CD8-positive, alpha-beta memory T cell (primary cell): ENCODE measurements around the gene WDR45B. TPM values are rescaled to one million over a fixed set of nuclear protein-coding genes. Genes with fewer than 3 reads are reported as not detected.

Source experiments
- CTCF ChIA-PET: fragments of 350-600 bp; sonication (Branson Sonifier 250); formaldehyde crosslinking; loops from one replicate; lab custom pipeline; 2021; ENCODE audit warnings: antibody characterized with exemption; lab: Charles Lee
- POLR2A ChIA-PET: fragments of 350-600 bp; sonication (Branson Sonifier 250); formaldehyde crosslinking; loops from one replicate; lab custom pipeline; 2021; ENCODE audit warnings: antibody characterized with exemption; lab: Charles Lee
- DNase-seq, 5 donors: peaks; one replicate each; pipeline versions ENCODE4 v3.0.0 to v3.0.0-alpha.2; 2020 to 2022; ENCODE audit warnings: mixed read lengths in 1 of 5
- H3K27ac ChIP-seq: one replicate; pipeline ENCODE4 v1.7.0; 2013; ENCODE audit warnings: low read depth, mild to moderate bottlenecking, low read length, moderate library complexity
- H3K27me3 ChIP-seq: 2 replicates; pipeline ENCODE4 v1.7.0; 2013; ENCODE audit warnings: low read length, mild to moderate bottlenecking; ENCODE audit not compliant: insufficient read depth, poor library complexity, severe bottlenecking
- H3K36me3 ChIP-seq: 2 replicates; pipeline ENCODE4 v1.7.0; 2013; ENCODE audit warnings: mild to moderate bottlenecking, low read length, moderate library complexity; ENCODE audit not compliant: insufficient read depth
- H3K4me1 ChIP-seq: 2 replicates; pipeline ENCODE4 v1.7.0; 2013; ENCODE audit warnings: mild to moderate bottlenecking, low read length, moderate library complexity; ENCODE audit not compliant: insufficient read depth
- H3K4me3 ChIP-seq: 2 replicates; pipeline ENCODE4 v1.7.0; 2013; ENCODE audit warnings: mild to moderate bottlenecking, low read length
- H3K9me3 ChIP-seq: 2 replicates; pipeline ENCODE4 v1.7.0; 2013; ENCODE audit warnings: mild to moderate bottlenecking, low read length
- H3K27ac Mint-ChIP-seq, 8 donors: one replicate each; pipeline ENCODE4 v1.8.0; 2020 to 2021; ENCODE audit warnings: mixed read lengths in 8 of 8, mild to moderate bottlenecking in 6 of 8, inconsistent platforms in 3 of 8, moderate library complexity in 3 of 8
- H3K27me3 Mint-ChIP-seq, 2 donors: one replicate each; pipeline ENCODE4 v1.8.0; 2020 to 2021; ENCODE audit warnings: mixed read lengths in 2 of 2, mild to moderate bottlenecking in 1 of 2, moderate library complexity in 1 of 2
- H3K36me3 Mint-ChIP-seq, 3 donors: one replicate each; pipeline ENCODE4 v1.8.0; 2020 to 2021; ENCODE audit warnings: mixed read lengths in 3 of 3, inconsistent platforms in 1 of 3, mild to moderate bottlenecking in 1 of 3
- H3K4me1 Mint-ChIP-seq, 3 donors: one replicate each; pipeline ENCODE4 v1.8.0; 2020 to 2021; ENCODE audit warnings: mixed read lengths in 3 of 3, inconsistent platforms in 1 of 3, mild to moderate bottlenecking in 1 of 3
- H3K4me3 Mint-ChIP-seq, 7 donors: one replicate each; pipeline ENCODE4 v1.8.0; 2020 to 2021; ENCODE audit warnings: mixed read lengths in 7 of 7, mild to moderate bottlenecking in 6 of 7, moderate library complexity in 4 of 7, inconsistent platforms in 2 of 7
- H3K9me3 Mint-ChIP-seq, 5 donors: one replicate each; pipeline ENCODE4 v1.8.0; 2020 to 2022; ENCODE audit warnings: mixed read lengths in 5 of 5, mild to moderate bottlenecking in 3 of 5, moderate library complexity in 2 of 5, inconsistent platforms in 1 of 5
- polyA plus RNA-seq: library from polyadenylated mRNA; unstranded; fragments of 300-500 nt; fragmentation: Illumina TruSeq; gene quantifications from one replicate; pipeline ENCODE4 v1.2.3, GENCODE V29; 2021
- total RNA-seq, 2 experiments: library from RNA; stranded (reverse); gene quantifications; one replicate each; pipeline ENCODE4 v1.2.3, GENCODE V29; 2021

The WDR45B gene
- total and polyA plus RNA-seq, 3 experiments from 2014 or later: 41.9 to 50.1 (median 49.1) TPM

DNA sequence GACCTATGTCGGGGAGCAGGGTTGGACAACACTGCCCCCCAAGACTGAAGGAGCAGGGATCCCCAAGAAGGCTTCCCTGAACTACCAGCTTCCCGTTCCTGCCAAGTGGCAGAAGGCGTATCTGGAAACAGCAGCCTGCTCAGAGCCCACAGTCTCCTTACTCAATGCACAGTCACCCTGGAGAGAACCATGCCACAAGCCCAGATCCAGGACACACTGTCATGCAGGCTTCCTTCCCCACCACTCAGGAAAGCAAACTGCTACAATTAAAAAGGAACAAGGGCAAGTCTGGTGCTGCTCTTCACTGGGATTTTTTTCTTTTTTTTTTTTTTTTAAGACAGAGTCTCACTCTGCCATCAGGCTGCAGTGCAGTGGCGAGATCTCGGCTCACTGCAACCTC, 8.2 kb downstream of the WDR45B start:
- H3K27ac Mint-ChIP-seq: peak overlapping the region in 1 of 8 donors; percentile 75
- H3K27ac ChIP-seq: no peak overlapping the region
- ChIA-PET POLR2A (interaction anchor here (0.6 kb wide), 1 partner anchor 39 kb away, joined by 5 read pairs; no protein-coding TSS in a partner anchor), CTCF (no interaction called here)
- peaks cover 0 to 2% (median 0%) of the 10 kb centered on the region in 5 donors for H3K9me3 Mint-ChIP-seq
- no peak for DNase-seq
- peaks cover 37% of the 10 kb centered on the region for H3K36me3 ChIP-seq
- H3K27me3 Mint-ChIP-seq: no peaks in the 10 kb centered on the region
- no peak overlapping the region for H3K4me3 ChIP-seq
- peaks cover 18 to 71% (median 21%) of the 10 kb centered on the region in 3 donors for H3K36me3 Mint-ChIP-seq
- no peaks in the 10 kb centered on the region for H3K27me3 ChIP-seq
- peaks cover 27 to 59% (median 42%) of the 10 kb centered on the region in 3 donors for H3K4me1 Mint-ChIP-seq
- no peak overlapping the region for H3K4me3 Mint-ChIP-seq
- H3K4me1 ChIP-seq: peaks cover 4% of the 10 kb centered on the region
- no peaks in the 10 kb centered on the region for H3K9me3 ChIP-seq

DNA sequence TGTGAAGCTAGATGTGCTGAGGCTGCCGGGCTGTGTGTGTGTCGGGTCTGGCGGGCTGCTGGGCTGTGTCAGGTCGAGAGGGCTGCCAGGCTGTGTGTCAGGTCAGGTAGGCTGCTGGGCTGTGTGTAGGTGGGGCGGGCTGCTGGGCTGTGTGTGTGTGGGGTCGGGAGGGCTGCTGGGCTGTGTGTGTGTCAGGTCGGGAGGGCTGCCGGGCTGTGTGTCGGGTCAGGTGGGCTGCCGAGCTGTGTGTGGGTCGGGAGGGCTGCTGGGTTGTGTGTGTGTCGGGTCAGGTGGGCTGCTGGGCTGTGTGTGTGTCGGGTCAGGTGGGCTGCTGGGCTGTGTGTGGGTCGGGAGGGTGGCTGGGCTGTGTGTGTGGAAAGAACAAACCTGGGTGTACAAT, 8.6 kb downstream of the WDR45B start:
- Histone ChIP-seq H3K36me3 (peaks cover 36% of the 10 kb centered on the region), H3K4me3 (no peak overlapping the region), H3K27ac (no peak overlapping the region), H3K9me3 (no peaks in the 10 kb centered on the region), H3K4me1 (peaks cover 4% of the 10 kb centered on the region), H3K27me3 (no peaks in the 10 kb centered on the region)
- Mint-ChIP-seq H3K9me3 (peaks cover 0 to 2% (median 0%) of the 10 kb centered on the region in 5 donors), H3K36me3 (peaks cover 18 to 72% (median 21%) of the 10 kb centered on the region in 3 donors), H3K27me3 (no peaks in the 10 kb centered on the region), H3K4me1 (peaks cover 29 to 63% (median 46%) of the 10 kb centered on the region in 3 donors), H3K27ac (peak overlapping the region in 2 of 8 donors; percentile 52 to 75), H3K4me3 (no peak overlapping the region)
- ChIA-PET CTCF (no interaction called here), POLR2A (no interaction called here)
- DNase-seq: no peak

DNA sequence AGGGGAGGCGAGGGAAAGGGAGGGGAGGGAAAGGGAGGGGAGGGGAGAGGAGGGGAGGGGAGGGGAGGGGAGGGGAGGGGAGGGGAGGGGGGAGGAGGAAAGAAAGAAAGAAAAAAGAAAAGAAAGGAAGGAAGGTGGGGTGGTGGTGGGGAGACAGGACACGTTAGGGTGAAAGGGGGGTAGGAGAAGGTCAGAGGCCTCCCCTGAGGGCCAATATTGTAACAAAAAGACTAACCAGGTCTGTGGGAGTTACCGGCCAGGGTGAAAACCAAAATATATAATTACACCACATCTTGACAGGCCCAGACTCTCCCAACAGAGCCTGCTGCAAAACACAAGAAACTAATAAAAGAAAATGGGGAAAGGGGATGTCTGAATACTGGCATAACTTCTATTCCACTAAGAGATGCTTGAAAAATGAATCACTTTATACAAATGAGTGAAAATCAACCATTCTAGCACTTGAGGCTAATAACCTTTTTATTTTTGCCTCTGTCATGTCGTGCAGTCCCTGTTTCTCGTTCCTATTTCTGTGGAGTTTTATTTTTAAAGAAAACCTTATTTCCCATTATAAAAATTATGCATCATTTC, 10.0 kb downstream of the WDR45B start:
- H3K4me1 Mint-ChIP-seq: peaks cover 32 to 60% (median 47%) of the 10 kb centered on the region in 3 donors
- CTCF ChIA-PET: no interaction called here
- H3K9me3 Mint-ChIP-seq: peaks cover 0 to 2% (median 0%) of the 10 kb centered on the region in 5 donors

DNA sequence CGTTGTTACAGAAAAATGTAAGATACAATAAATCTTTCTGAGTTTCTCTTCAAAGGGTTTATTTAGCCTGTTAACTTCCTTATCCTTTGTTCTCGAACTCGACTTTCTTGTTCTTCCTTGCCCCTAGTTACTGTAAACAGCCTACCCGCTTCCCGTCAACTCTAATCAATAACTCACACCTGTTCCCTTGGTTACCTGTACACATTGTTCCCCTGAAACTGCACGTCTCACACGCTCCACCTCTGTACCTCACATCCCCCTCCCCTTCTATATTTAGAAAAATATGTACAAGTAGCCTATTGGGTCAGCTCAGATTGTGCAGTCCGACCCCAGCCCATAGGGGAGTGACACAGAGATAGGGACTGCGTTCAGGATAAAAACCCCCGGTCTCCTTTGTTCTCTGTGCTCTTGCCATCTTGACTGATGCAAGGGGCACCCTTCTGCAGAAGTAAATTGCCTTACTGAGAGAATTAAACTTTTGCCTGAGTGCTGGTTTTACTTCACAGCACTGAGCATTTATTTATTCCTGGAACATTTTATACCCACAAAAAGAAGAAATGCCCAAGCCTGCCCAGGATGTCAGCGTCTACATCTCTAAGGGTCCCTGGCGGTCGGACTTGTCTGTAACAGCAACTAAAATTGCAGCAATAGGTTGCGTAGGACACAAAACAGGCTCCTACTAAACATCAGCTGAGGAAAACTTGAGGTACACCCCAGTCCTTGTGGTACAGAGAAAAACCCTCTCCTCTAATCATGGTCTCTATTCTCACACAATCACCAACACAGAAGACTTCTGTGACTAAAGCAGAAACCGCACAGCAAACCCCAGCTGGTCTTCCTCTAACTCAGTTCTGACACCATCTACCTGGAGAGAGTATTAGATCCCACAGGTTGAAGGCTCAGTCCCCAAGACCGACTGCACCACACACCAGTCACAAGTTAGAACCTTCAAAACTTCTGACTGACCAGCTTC, 11.3 kb downstream of the WDR45B start:
- Mint-ChIP-seq H3K9me3 (peaks cover 0 to 2% (median 0%) of the 10 kb centered on the region in 5 donors), H3K4me3 (peak overlapping the region in 1 of 7 donors; percentile 49), H3K36me3 (peaks cover 14 to 66% (median 16%) of the 10 kb centered on the region in 3 donors), H3K27ac (peak overlapping the region in 3 of 8 donors; percentile 23 to 83 (median 23)), H3K27me3 (no peaks in the 10 kb centered on the region), H3K4me1 (peaks cover 32 to 62% (median 50%) of the 10 kb centered on the region in 3 donors)
- peaks cover 9% of the 10 kb centered on the region for H3K36me3 ChIP-seq
- no peak for DNase-seq
- no peaks in the 10 kb centered on the region for H3K9me3 ChIP-seq
- CTCF ChIA-PET: no interaction called here
- H3K27me3 ChIP-seq: no peaks in the 10 kb centered on the region
- POLR2A ChIA-PET: no interaction called here
- no peak overlapping the region for H3K27ac ChIP-seq
- H3K4me3 ChIP-seq: no peak overlapping the region
- H3K4me1 ChIP-seq: peaks cover 4% of the 10 kb centered on the region

More for the DNA sequence above, 10.0 kb downstream of the WDR45B start:
- POLR2A ChIA-PET: no interaction called here
- Mint-ChIP-seq H3K36me3 (peaks cover 18 to 69% (median 18%) of the 10 kb centered on the region in 3 donors), H3K27ac (no peak overlapping the region), H3K4me3 (no peak overlapping the region), H3K27me3 (no peaks in the 10 kb centered on the region)
- peaks cover 4% of the 10 kb centered on the region for H3K4me1 ChIP-seq
- H3K4me3 ChIP-seq: no peak overlapping the region
- no peak overlapping the region for H3K27ac ChIP-seq
- H3K9me3 ChIP-seq: no peaks in the 10 kb centered on the region
- H3K36me3 ChIP-seq: peaks cover 23% of the 10 kb centered on the region
- no peak for DNase-seq
- H3K27me3 ChIP-seq: no peaks in the 10 kb centered on the region

DNA sequence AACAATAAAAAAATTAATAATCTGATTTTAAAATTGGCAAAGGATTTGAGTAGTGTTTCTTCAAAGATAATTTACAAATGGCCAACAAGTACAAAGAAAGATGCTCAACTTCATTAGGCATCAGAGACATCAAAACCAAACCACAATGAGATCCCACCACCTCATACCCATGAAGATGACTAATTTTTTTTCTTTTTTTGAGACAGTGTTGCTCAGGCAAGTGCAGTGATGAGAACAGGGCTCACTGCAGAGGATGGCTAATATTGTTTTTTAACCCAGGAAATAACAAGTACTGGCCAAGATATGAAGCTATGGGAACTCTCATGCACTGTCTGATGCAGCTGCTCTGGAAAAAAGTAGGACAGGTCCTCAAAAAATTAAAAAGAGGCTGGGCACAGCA, 14.9 kb downstream of the WDR45B start:
- ChIA-PET CTCF (no interaction called here), POLR2A (no interaction called here)
- peaks cover 6% of the 10 kb centered on the region for H3K36me3 ChIP-seq
- peaks cover 0 to 2% (median 0%) of the 10 kb centered on the region in 5 donors for H3K9me3 Mint-ChIP-seq
- no peak overlapping the region for H3K27ac ChIP-seq
- no peak overlapping the region for H3K4me3 Mint-ChIP-seq
- no peak overlapping the region for H3K4me3 ChIP-seq
- no peaks in the 10 kb centered on the region for H3K27me3 ChIP-seq
- no peaks in the 10 kb centered on the region for H3K9me3 ChIP-seq
- peaks cover 2% of the 10 kb centered on the region for H3K4me1 ChIP-seq
- peaks cover 14 to 65% (median 19%) of the 10 kb centered on the region in 3 donors for H3K36me3 Mint-ChIP-seq
- no peaks in the 10 kb centered on the region for H3K27me3 Mint-ChIP-seq
- peaks cover 25 to 48% (median 38%) of the 10 kb centered on the region in 3 donors for H3K4me1 Mint-ChIP-seq
- DNase-seq: no peak
- H3K27ac Mint-ChIP-seq: peak overlapping the region in 1 of 8 donors; percentile 46

DNA sequence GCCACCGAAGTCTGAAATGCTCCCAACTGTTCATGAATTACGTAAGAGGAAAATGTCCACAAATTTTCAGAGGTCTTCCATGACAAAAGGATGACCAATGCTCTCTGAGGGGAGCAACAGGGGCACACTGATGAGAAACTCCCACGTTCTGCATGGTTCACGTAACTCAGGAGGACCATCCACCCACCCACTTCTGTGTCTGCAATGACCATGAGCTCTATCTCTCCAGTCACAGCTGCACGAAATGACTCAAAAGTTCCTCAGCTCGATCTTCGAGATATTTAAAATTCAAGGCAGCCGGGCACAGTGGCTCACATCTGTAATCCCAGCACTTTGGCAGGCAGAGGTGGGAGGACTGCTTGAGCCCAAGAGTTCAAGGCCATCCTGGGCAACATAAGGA, 15.8 kb downstream of the WDR45B start:
- DNase-seq: no peak
- Mint-ChIP-seq H3K27ac (no peak overlapping the region), H3K9me3 (peaks cover 0 to 2% (median 0%) of the 10 kb centered on the region in 5 donors), H3K4me1 (peaks cover 23 to 42% (median 35%) of the 10 kb centered on the region in 3 donors), H3K27me3 (no peaks in the 10 kb centered on the region), H3K36me3 (peaks cover 12 to 68% (median 20%) of the 10 kb centered on the region in 3 donors), H3K4me3 (no peak overlapping the region)
- Histone ChIP-seq H3K36me3 (peaks cover 11% of the 10 kb centered on the region), H3K4me3 (no peak overlapping the region), H3K4me1 (no peaks in the 10 kb centered on the region), H3K9me3 (no peaks in the 10 kb centered on the region), H3K27me3 (no peaks in the 10 kb centered on the region), H3K27ac (no peak overlapping the region)
- ChIA-PET CTCF (no interaction called here), POLR2A (no interaction called here)

DNA sequence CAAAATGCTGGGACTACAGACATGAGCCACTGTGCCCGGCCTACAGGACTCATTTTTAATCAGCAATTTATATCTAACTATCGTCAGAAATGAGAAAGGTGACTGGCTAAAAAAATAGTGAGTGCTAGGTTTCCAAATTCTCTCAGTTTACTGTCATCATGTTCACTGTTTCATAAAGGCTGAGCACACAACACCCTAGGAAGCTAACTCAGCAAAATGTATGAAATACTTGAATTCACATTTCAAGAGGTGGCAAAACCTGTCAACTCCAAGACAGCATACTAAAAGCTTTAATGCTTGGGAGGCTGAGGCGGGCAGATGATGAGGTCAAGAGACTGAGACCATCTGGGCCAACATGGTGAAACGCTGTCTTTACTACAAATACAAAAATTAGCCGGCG, 16.7 kb downstream of the WDR45B start:
- Mint-ChIP-seq H3K27me3 (no peaks in the 10 kb centered on the region), H3K9me3 (peaks cover 0 to under 1% (median 0%) of the 10 kb centered on the region in 5 donors), H3K36me3 (peaks cover 3 to 68% (median 17%) of the 10 kb centered on the region in 3 donors), H3K27ac (peak overlapping the region in 1 of 8 donors; percentile 24), H3K4me1 (peaks cover 14 to 33% (median 25%) of the 10 kb centered on the region in 3 donors), H3K4me3 (no peak overlapping the region)
- CTCF ChIA-PET: no interaction called here
- Histone ChIP-seq H3K27me3 (no peaks in the 10 kb centered on the region), H3K9me3 (no peaks in the 10 kb centered on the region), H3K4me1 (no peaks in the 10 kb centered on the region), H3K36me3 (peaks cover 17% of the 10 kb centered on the region), H3K27ac (no peak overlapping the region), H3K4me3 (no peak overlapping the region)
- POLR2A ChIA-PET: no interaction called here
- no peak for DNase-seq
